PC-3 (cell line): ENCODE results near the gene NDUFAF4. TPM values are rescaled to one million over a fixed set of nuclear protein-coding genes. Genes with fewer than 3 reads are reported as not detected.

Source experiments
- ATAC-seq: fragments of 200-7000 bp; cut with Tn5 transposase; 2 replicates; pipeline ENCODE4 v1.9.1; 2020; ENCODE audit warnings: mild to moderate bottlenecking, moderate library complexity
- BruUV-seq: library from RNA; stranded (reverse); fragments of 400-500 nt; replicated peaks from 2 replicates; lab custom pipeline; 2021; lab: Mats Ljungman, UMichigan
- CTCF ChIA-PET: fragments of 300-600 bp; sonication (Branson Sonifier 250); formaldehyde crosslinking; loops from one replicate; lab custom pipeline; 2022; ENCODE audit warnings: antibody characterized with exemption; lab: Charles Lee
- POLR2A ChIA-PET: fragments of 300-600 bp; sonication (Branson Sonifier 250); formaldehyde crosslinking; loops from one replicate; lab custom pipeline; 2022; ENCODE audit warnings: antibody characterized with exemption; ENCODE audit not compliant: unreplicated experiment; lab: Charles Lee
- DNase-seq: peaks from one replicate; pipeline ENCODE4 v3.0.0-alpha.2; 2015
- H2AFZ ChIP-seq: fragments of 300-600 bp; sonication (generic); 2 replicates; pipeline ENCODE4 v1.6.0; 2016; ENCODE audit warnings: antibody characterized with exemption, low read length
- H3F3A ChIP-seq: fragments of 300-600 bp; sonication (generic); one replicate; pipeline ENCODE4 v1.6.0; 2017; ENCODE audit warnings: antibody characterized with exemption, low read length, control low read depth, mild to moderate bottlenecking; ENCODE audit not compliant: unreplicated experiment
- H3K27ac ChIP-seq: fragments of 300-600 bp; sonication (generic); 2 replicates; pipeline ENCODE4 v1.5.1; 2016; ENCODE audit warnings: mild to moderate bottlenecking, low read length
- H3K27me3 ChIP-seq: fragments of 300-600 bp; sonication (generic); 2 replicates; pipeline ENCODE4 v1.6.1; 2016; ENCODE audit warnings: low read length, mixed read lengths
- H3K36me3 ChIP-seq: fragments of 300-600 bp; sonication (generic); 2 replicates; pipeline ENCODE4 v1.6.1; 2016; ENCODE audit warnings: low read depth, mixed run types, low read length, mixed read lengths
- H3K4me1 ChIP-seq: fragments of 300-600 bp; sonication (generic); 2 replicates; pipeline ENCODE4 v1.5.1; 2016; ENCODE audit warnings: low read length; ENCODE audit not compliant: insufficient read depth
- H3K4me2 ChIP-seq: fragments of 300-600 bp; sonication (generic); 2 replicates; pipeline ENCODE4 v1.6.0; 2016; ENCODE audit warnings: low read length
- H3K4me3 ChIP-seq: fragments of 300-600 bp; sonication (generic); 2 replicates; pipeline ENCODE4 v1.5.1; 2016; ENCODE audit warnings: mild to moderate bottlenecking, low read length, mixed read lengths
- H3K79me2 ChIP-seq: fragments of 300-600 bp; sonication (generic); 2 replicates; pipeline ENCODE4 v1.6.1; 2017; ENCODE audit warnings: low read length, mixed read lengths
- H3K9ac ChIP-seq: fragments of 300-600 bp; sonication (generic); 2 replicates; pipeline ENCODE4 v1.6.0; 2016; ENCODE audit warnings: mild to moderate bottlenecking, low read length
- H3K9me2 ChIP-seq: fragments of 300-600 bp; sonication (generic); replicated peaks from 2 replicates; pipeline ENCODE4 v1.6.1; 2016; ENCODE audit warnings: mixed run types, low read length, mixed read lengths
- H3K9me3 ChIP-seq: fragments of 300-600 bp; sonication (generic); 2 replicates; pipeline ENCODE4 v1.6.1; 2016; ENCODE audit warnings: low read length, mixed read lengths
- H4K20me1 ChIP-seq: fragments of 300-600 bp; sonication (generic); 2 replicates; pipeline ENCODE4 v1.6.1; 2016; ENCODE audit warnings: low read length, mixed read lengths
- EZH2 ChIP-seq: fragments of 300-600 bp; sonication (generic); IDR thresholded peaks from one replicate; pipeline ENCODE4 v1.6.1; 2017; ENCODE audit warnings: antibody characterized with exemption, mild to moderate bottlenecking, low read length; ENCODE audit not compliant: unreplicated experiment
- EZH2phosphoT487 ChIP-seq: fragments of 300-600 bp; sonication (generic); IDR thresholded peaks from 2 replicates; pipeline ENCODE4 v1.6.1; 2018; ENCODE audit warnings: mild to moderate bottlenecking, antibody characterized with exemption, low read length, borderline replicate concordance
- intact Hi-C: fragments of 100-400 bp; cut with micrococcal nuclease; formaldehyde crosslinking; loops from 2 replicates; pipeline ENCODE4 v1.9.0; 2023
- total RNA-seq: library from RNA; depleted of rRNA; stranded (reverse); fragments of >200 nt; gene quantifications from 2 replicates; pipeline ENCODE4 v1.2.3, GENCODE V29; 2014
- TF ChIP-seq, protein P1 (sequence below): fragments of 300-600 bp; sonication (generic); conservative IDR thresholded peaks from 2 replicates; pipeline ENCODE4 v1.5.1; 2017; ENCODE audit warnings: antibody characterized with exemption, low read depth, mild to moderate bottlenecking, low read length

Gene NDUFAF4
- total RNA-seq, 1 experiment from 2014 or later = 24.2 TPM

- Histone ChIP-seq H3K79me2 (no peaks in the 10 kb centered on the region), H3K4me3 (no peak overlapping the region), H3K27ac (no peak overlapping the region), H4K20me1 (no peaks in the 10 kb centered on the region), H3F3A (no peaks in the 10 kb centered on the region), H3K9me3 (no peaks in the 10 kb centered on the region), H3K27me3 (0 out of 2 replicates have a peak, but pooled peaks cover 8% of the 10 kb centered on the region), H3K4me2 (no peak overlapping the region), H3K9ac (no peak overlapping the region), H3K9me2 (no peaks in the 10 kb centered on the region), H3K4me1 (no peaks in the 10 kb centered on the region), H3K36me3 (no peaks in the 10 kb centered on the region), H2AFZ (no peak overlapping the region)
- BruUV-seq = no TSS peak
- ChIA-PET CTCF (no interaction called here), POLR2A (no interaction called here)
- no peak for ATAC-seq
- TF ChIP-seq EZH2phosphoT487 (no peak), EZH2 (no peak)
- TF ChIP-seq, protein P1, sequence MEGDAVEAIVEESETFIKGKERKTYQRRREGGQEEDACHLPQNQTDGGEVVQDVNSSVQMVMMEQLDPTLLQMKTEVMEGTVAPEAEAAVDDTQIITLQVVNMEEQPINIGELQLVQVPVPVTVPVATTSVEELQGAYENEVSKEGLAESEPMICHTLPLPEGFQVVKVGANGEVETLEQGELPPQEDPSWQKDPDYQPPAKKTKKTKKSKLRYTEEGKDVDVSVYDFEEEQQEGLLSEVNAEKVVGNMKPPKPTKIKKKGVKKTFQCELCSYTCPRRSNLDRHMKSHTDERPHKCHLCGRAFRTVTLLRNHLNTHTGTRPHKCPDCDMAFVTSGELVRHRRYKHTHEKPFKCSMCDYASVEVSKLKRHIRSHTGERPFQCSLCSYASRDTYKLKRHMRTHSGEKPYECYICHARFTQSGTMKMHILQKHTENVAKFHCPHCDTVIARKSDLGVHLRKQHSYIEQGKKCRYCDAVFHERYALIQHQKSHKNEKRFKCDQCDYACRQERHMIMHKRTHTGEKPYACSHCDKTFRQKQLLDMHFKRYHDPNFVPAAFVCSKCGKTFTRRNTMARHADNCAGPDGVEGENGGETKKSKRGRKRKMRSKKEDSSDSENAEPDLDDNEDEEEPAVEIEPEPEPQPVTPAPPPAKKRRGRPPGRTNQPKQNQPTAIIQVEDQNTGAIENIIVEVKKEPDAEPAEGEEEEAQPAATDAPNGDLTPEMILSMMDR = no peak
- DNase-seq = no peak
- intact Hi-C loops = no loop called here
These were observed 40.8 kb downstream of the NDUFAF4 start for GRCh38 chr6:96856856-96857255.

DNA sequence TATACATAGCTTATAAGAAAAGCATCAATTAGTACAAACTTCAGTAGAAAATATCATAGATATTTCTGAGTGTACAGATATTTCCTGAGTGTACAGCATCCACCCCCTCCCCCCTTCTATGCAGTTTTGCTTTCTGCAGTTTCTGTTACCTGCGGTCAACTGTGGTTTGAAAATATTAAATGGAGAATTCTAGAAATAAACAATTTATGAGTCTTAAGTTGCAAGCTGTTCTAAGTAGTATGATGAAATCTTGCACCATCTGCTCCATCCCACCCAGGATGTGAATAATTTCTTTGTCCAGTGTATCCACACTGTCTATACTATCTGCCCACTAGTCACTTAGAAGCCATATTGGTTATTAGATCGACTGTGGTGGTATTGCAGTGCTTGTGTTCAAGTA, 44.6 kb downstream of the NDUFAF4 start:
- no peak overlapping the region for H2AFZ ChIP-seq
- no TSS peak for BruUV-seq
- ATAC-seq (no peak), DNase-seq (no peak)
- H3K36me3 ChIP-seq = no peaks in the 10 kb centered on the region
- no peaks in the 10 kb centered on the region for H3K9me2 ChIP-seq
- CTCF ChIA-PET = no interaction called here
- no peaks in the 10 kb centered on the region for H3K4me1 ChIP-seq
- 0 out of 2 replicates have a peak, but pooled peaks cover 4% of the 10 kb centered on the region for H3K27me3 ChIP-seq
- H3K9me3 ChIP-seq = no peaks in the 10 kb centered on the region
- H3K27ac ChIP-seq = no peak overlapping the region
- H3K4me2 ChIP-seq = no peak overlapping the region
- no peak overlapping the region for H3K4me3 ChIP-seq
- no peak for TF ChIP-seq EZH2phosphoT487
- no peak for TF ChIP-seq EZH2
- TF ChIP-seq, protein P1 = no peak
- no peaks in the 10 kb centered on the region for H4K20me1 ChIP-seq
- no peak overlapping the region for H3K9ac ChIP-seq
- POLR2A ChIA-PET = no interaction called here
- intact Hi-C loops = no loop called here
- no peaks in the 10 kb centered on the region for H3K79me2 ChIP-seq
- H3F3A ChIP-seq = no peaks in the 10 kb centered on the region

DNA sequence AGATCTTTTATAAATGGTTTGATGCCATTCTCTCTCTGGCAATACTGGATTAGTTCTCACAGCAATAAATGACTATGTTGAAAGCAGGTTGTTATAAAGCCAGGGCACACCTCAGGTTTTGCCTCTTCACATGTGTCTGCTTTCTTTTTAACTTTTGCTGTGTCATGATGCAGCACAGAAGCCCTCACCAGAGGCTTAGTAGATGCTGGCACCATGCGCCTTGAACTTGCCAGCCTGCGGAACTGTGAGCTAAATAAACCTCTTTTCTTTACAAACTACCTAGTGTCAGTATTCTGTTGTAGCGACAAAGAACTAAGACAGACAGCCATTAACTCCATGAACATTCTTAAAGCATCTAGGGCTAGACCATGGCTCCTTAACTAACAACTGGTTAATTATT, 45.1 kb downstream of the NDUFAF4 start:
- ChIA-PET POLR2A (no interaction called here), CTCF (no interaction called here)
- H3K4me3 ChIP-seq = no peak overlapping the region
- DNase-seq (no peak), ATAC-seq (no peak)
- H3K9me2 ChIP-seq = no peaks in the 10 kb centered on the region
- H3K4me2 ChIP-seq = no peak overlapping the region
- H3K36me3 ChIP-seq = no peaks in the 10 kb centered on the region
- H2AFZ ChIP-seq = no peak overlapping the region
- no peaks in the 10 kb centered on the region for H3K4me1 ChIP-seq
- H3K27me3 ChIP-seq = 0 out of 2 replicates have a peak, but pooled peaks cover 4% of the 10 kb centered on the region
- no peaks in the 10 kb centered on the region for H4K20me1 ChIP-seq
- H3K9ac ChIP-seq = no peak overlapping the region
- H3K27ac ChIP-seq = no peak overlapping the region
- TF ChIP-seq EZH2 = no peak
- TF ChIP-seq EZH2phosphoT487 = no peak
- TF ChIP-seq, protein P1 = no peak
- intact Hi-C loops = no loop called here
- H3F3A ChIP-seq = no peaks in the 10 kb centered on the region
- H3K9me3 ChIP-seq = no peaks in the 10 kb centered on the region
- no TSS peak for BruUV-seq
- H3K79me2 ChIP-seq = no peaks in the 10 kb centered on the region
